Endothelial cell of umbilical vein (primary cell): ENCODE measurements around the gene COLEC11.

ENCODE experiments used
- FOS ChIP-seq: IDR thresholded peaks from 2 replicates; pipeline ENCODE4 v1.6.1; 2011; ENCODE audit warnings: mild to moderate bottlenecking, low read length, moderate library complexity, borderline replicate concordance; ENCODE audit not compliant: insufficient read depth
- JUN ChIP-seq: IDR thresholded peaks from 2 replicates; pipeline ENCODE4 v1.6.1; 2011; ENCODE audit warnings: borderline replicate concordance, low read depth; ENCODE audit not compliant: insufficient read length, insufficient read depth
- POLR2A ChIP-seq: IDR thresholded peaks from 2 replicates; pipeline ENCODE4 v1.6.1; 2012; ENCODE audit warnings: low read depth, mild to moderate bottlenecking, control low read depth, low read length
- TF ChIP-seq, protein P1 (sequence below), 2 donors: IDR thresholded peaks; 1 replicate in 1 of 2; 2 replicates in 1 of 2; pipeline ENCODE4 v1.5.1; 2011; ENCODE audit warnings: low read length in 2 of 2, mild to moderate bottlenecking in 2 of 2, moderate library complexity in 2 of 2, control low read depth in 1 of 2, inconsistent platforms in 1 of 2, low read depth in 1 of 2; ENCODE audit not compliant: insufficient read depth in 1 of 2; ENCODE audit errors: extremely low read depth in 1 of 2

DNA sequence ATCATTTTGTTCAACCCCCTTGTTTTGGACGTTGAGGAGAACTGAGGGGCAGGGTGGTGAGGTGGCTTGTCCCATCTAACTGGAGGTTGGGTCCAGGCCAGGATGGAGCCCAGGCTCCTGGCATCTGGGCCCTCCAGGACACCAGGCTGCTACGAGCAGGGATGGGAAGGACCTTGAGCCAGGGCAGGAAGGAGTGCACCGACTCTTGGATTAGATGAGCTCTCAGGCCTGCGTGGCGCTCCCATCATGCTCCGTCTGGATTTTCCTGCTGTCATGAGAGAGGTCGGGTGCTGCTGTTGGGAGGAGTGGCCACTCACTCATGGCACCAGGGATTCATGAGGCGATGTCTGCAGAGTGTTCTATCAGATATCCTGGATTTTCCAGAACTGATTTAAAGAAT is 44.7 kb downstream of the COLEC11 start:
- TF ChIP-seq, protein P1, sequence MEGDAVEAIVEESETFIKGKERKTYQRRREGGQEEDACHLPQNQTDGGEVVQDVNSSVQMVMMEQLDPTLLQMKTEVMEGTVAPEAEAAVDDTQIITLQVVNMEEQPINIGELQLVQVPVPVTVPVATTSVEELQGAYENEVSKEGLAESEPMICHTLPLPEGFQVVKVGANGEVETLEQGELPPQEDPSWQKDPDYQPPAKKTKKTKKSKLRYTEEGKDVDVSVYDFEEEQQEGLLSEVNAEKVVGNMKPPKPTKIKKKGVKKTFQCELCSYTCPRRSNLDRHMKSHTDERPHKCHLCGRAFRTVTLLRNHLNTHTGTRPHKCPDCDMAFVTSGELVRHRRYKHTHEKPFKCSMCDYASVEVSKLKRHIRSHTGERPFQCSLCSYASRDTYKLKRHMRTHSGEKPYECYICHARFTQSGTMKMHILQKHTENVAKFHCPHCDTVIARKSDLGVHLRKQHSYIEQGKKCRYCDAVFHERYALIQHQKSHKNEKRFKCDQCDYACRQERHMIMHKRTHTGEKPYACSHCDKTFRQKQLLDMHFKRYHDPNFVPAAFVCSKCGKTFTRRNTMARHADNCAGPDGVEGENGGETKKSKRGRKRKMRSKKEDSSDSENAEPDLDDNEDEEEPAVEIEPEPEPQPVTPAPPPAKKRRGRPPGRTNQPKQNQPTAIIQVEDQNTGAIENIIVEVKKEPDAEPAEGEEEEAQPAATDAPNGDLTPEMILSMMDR (IDR thresholded peaks at IDR 0.05; ENCODE audit: extremely low read depth in 1 of 2, insufficient read depth in 1 of 2, low read depth in 1 of 2, low read length in 2 of 2), result no peak
- TF ChIP-seq JUN (no peak), FOS (no peak), POLR2A (no peak)
